Lower leg skin (tissue), 3 donors: ENCODE results near the gene RENBP.

Experiments
- POLR2A ChIP-seq, 2 donors: fragments of 450-650 bp; IDR thresholded peaks; one replicate each; pipeline ENCODE4 v1.6.1; 2016 to 2017; ENCODE audit warnings: antibody characterized with exemption in 2 of 2, mild to moderate bottlenecking in 1 of 2, moderate library complexity in 1 of 2
- TF ChIP-seq, protein P1 (sequence below), 3 donors: fragments of 450-650 bp; IDR thresholded peaks; one replicate each; pipeline ENCODE4 v1.5.1; 2016; ENCODE audit warnings: antibody characterized with exemption in 3 of 3, mild to moderate bottlenecking in 3 of 3, moderate library complexity in 2 of 3

DNA sequence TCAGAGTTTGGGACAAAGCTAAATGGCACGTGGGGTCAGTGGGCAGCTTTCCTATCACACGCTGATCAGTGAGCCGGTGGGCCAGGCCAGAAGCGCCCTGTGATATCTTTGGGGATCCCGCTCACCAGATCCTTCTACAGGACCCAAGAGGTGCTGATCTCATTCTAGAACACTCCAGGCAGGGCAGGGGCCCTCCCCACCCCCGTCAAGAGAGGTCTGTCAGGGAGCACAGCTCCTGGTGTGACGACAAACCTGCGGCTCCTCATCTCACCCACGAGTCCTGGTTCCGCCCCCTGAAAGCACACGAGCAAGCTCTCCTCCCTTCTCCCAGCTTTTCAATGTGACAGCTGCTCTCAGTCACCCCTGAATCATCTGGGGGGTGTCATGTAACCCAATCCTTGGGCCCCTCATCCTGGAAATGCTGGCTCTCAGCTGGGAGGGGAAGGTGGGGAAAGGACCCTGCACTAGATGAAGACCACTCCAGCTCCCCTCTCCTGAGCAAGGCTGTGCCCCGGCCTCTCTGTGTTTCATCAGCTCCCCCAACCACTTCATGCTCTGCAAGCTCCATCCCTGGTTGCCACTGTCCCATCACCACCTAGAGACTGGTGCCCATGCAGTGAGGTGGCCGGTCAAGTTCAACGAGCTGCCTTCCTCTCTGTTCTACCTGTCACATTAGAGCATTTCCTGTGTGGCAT, 22.5 kb upstream of the RENBP start:
- no peak for TF ChIP-seq POLR2A (IDR thresholded peaks at IDR 0.05)
- TF ChIP-seq, protein P1, sequence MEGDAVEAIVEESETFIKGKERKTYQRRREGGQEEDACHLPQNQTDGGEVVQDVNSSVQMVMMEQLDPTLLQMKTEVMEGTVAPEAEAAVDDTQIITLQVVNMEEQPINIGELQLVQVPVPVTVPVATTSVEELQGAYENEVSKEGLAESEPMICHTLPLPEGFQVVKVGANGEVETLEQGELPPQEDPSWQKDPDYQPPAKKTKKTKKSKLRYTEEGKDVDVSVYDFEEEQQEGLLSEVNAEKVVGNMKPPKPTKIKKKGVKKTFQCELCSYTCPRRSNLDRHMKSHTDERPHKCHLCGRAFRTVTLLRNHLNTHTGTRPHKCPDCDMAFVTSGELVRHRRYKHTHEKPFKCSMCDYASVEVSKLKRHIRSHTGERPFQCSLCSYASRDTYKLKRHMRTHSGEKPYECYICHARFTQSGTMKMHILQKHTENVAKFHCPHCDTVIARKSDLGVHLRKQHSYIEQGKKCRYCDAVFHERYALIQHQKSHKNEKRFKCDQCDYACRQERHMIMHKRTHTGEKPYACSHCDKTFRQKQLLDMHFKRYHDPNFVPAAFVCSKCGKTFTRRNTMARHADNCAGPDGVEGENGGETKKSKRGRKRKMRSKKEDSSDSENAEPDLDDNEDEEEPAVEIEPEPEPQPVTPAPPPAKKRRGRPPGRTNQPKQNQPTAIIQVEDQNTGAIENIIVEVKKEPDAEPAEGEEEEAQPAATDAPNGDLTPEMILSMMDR (IDR thresholded peaks at IDR 0.05), result no peak
